ENCODE results near the gene APAF1. TPM values are rescaled to one million over a fixed set of nuclear protein-coding genes. Genes with fewer than 3 reads are reported as not detected.

APAF1 gene
- polyA plus RNA-seq, 4 donors, result 8.1 to 20.5 (median 8.7) TPM

DNA sequence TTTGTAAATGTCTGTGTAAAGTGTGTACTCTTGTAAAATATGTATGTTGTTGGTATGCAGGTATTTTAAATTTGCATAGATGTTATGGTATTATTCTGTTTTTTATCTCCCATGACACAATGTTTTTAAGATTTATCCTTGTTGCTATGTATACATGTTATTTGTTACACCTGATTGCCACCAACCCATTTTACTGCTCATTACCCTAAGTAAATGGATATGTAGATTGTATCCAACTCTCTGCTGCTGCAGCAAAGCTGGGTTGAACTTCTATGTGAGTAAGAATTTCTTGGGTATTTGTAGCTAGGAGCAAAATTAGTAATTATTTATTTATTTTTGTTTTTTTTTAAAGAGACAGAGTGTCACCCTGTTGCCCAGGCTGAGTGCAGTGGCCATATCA is 6.2 kb downstream of the APAF1 start:
- Histone ChIP-seq H3K36me3 (ENCODE audit: control insufficient read depth in 3 of 3, insufficient read depth in 2 of 3, low read depth in 1 of 3, low read length in 3 of 3) (peaks cover 4 to 18% (median 5%) of the 10 kb centered on the region in 3 donors), H3K4me3 (ENCODE audit: low read depth in 1 of 3, low read length in 3 of 3) (no peak overlapping the region), H3K27me3 (ENCODE audit: control insufficient read depth in 3 of 3, insufficient read depth in 3 of 3, low read length in 3 of 3) (no peaks in the 10 kb centered on the region), H3K4me1 (ENCODE audit: control insufficient read depth in 3 of 3, insufficient read depth in 2 of 3, low read depth in 1 of 3, low read length in 2 of 3) (peaks cover 0 to 4% (median 1%) of the 10 kb centered on the region in 3 donors), H3K27ac (ENCODE audit: low read depth in 1 of 3, low read length in 2 of 3) (no peak overlapping the region), H3K9me3 (ENCODE audit: control insufficient read depth in 2 of 2, insufficient read depth in 1 of 2, low read depth in 1 of 2, low read length in 1 of 2) (no peaks in the 10 kb centered on the region)
- FAIRE-seq (no peak), DNase-seq (no peak)

DNA sequence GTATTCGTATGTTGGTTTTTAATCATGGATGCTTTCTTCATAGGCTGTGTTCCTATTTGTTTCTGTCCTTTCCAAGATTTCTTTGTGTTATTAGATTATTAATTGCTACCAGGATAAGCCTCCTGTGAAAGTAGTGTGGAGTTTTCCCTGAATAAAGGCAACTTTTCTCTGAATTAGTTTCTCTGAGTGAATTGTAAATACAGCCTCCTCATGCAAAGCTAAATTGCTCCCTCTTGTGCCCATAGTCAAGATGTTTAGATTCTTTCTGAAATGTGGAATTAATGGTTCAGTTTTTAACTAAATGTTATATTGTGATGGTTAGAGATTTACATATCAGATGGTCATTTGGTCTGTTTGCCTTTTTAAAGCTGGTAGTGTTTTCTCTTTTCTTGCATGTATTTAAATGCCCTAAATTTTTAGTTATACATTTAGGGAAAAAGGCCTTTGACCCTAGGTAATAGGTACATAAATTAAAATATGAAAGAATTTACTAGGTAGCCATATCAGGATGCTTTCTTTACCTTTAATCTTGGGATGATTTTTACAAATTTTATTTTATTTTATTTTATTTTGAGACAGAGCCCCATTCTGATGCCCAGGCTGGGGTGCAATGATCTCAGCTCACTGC is 8.9 kb downstream of the APAF1 start:
- H3K4me3 ChIP-seq (ENCODE audit: low read depth in 1 of 3, low read length in 3 of 3), result no peak overlapping the region
- no peaks in the 10 kb centered on the region for H3K9me3 ChIP-seq (ENCODE audit: control insufficient read depth in 2 of 2, insufficient read depth in 1 of 2, low read depth in 1 of 2, low read length in 1 of 2)
- no peaks in the 10 kb centered on the region for H3K27me3 ChIP-seq (ENCODE audit: control insufficient read depth in 3 of 3, insufficient read depth in 3 of 3, low read length in 3 of 3)
- WGBS, 3 donors, result 93 to 94% (median 94%) methylated on average over 1 of the region's 1 CpG
- FAIRE-seq, result peak; percentile 26
- H3K36me3 ChIP-seq (ENCODE audit: control insufficient read depth in 3 of 3, insufficient read depth in 2 of 3, low read depth in 1 of 3, low read length in 3 of 3), result peaks cover 10 to 18% (median 11%) of the 10 kb centered on the region in 3 donors
- H3K27ac ChIP-seq (ENCODE audit: low read depth in 1 of 3, low read length in 2 of 3), result no peak overlapping the region
- DNase-seq, result peak; percentile 56 to 72
- H3K4me1 ChIP-seq (ENCODE audit: control insufficient read depth in 3 of 3, insufficient read depth in 2 of 3, low read depth in 1 of 3, low read length in 2 of 3), result no peaks in the 10 kb centered on the region

DNA sequence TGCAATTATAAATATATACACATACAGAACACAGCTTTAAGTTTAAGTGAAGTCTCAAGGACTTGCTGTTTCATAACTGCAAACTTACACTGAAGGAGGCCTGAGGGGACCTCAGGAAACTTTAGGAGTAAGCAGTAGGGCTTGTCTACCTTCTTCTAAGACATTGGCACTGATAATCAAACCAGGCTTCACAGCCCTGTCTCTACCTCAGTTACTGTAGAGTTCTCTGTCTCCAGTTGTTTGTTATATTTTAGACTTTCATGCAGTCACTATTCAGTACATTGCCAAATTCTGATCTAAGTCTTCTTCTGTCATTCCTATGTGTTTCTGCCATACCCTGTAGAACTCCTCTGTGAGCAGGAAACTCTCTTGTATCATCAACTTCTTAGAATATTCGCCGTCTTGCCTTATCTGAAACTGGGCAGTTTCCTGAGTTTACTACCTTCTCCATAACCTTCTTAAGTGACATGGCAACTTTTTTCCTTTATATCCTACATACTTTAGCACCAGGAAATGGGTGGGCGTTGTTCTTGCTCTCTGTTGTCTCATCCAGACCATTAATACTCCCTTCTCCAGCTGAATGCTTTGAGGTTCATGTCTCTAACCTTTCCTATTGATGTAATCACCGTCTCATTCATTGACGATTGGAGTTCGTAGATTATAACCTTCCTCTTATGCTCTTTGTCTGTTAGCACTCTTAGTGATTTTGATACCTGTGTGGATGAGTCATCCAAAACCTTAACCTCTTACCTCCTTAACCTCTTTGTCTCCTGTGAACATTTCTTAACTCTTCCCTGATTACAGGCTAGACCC is 11.4 kb downstream of the APAF1 start:
- DNase-seq (peak; percentile 19 to 31), FAIRE-seq (no peak)
- 34 to 55% (median 37%) methylated on average over 6 of the region's 6 CpGs for WGBS, 3 donors

DNA sequence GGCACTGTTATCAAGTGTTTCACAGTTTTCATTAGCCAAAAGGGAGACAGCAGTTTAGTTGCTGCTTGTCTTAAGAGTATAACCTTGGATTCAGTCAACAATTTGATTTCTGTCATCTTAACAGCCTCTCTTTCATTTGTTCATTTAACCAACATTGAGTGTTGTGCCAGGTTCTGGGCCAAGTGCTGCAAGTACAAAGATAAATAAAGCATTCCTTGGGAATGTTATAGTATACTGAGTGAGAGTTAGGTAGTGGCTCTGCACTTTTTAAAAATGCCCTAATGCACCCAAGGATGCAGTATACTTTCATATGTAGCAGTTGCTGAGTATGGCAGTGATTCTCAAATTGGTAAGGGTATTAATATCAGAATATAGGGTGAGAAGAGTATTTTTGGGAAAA is 15.4 kb downstream of the APAF1 start:
- peaks cover 10 to 34% (median 15%) of the 10 kb centered on the region in 3 donors for H3K36me3 ChIP-seq (ENCODE audit: control insufficient read depth in 3 of 3, insufficient read depth in 2 of 3, low read depth in 1 of 3, low read length in 3 of 3)
- no peaks in the 10 kb centered on the region for H3K27me3 ChIP-seq (ENCODE audit: control insufficient read depth in 3 of 3, insufficient read depth in 3 of 3, low read length in 3 of 3)
- FAIRE-seq, result no peak
- no peaks in the 10 kb centered on the region for H3K4me1 ChIP-seq (ENCODE audit: control insufficient read depth in 3 of 3, insufficient read depth in 2 of 3, low read depth in 1 of 3, low read length in 2 of 3)
- DNase-seq, result no peak
- no peak overlapping the region for H3K4me3 ChIP-seq (ENCODE audit: low read depth in 1 of 3, low read length in 3 of 3)
- no peaks in the 10 kb centered on the region for H3K9me3 ChIP-seq (ENCODE audit: control insufficient read depth in 2 of 2, insufficient read depth in 1 of 2, low read depth in 1 of 2, low read length in 1 of 2)
- no peak overlapping the region for H3K27ac ChIP-seq (ENCODE audit: low read depth in 1 of 3, low read length in 2 of 3)

More for the DNA sequence above, 11.4 kb downstream of the APAF1 start:
- H3K36me3 ChIP-seq (ENCODE audit: control insufficient read depth in 3 of 3, insufficient read depth in 2 of 3, low read depth in 1 of 3, low read length in 3 of 3), result peaks cover 9 to 31% (median 15%) of the 10 kb centered on the region in 3 donors
- H3K9me3 ChIP-seq (ENCODE audit: control insufficient read depth in 2 of 2, insufficient read depth in 1 of 2, low read depth in 1 of 2, low read length in 1 of 2), result no peaks in the 10 kb centered on the region
- H3K27ac ChIP-seq (ENCODE audit: low read depth in 1 of 3, low read length in 2 of 3), result no peak overlapping the region
- H3K4me3 ChIP-seq (ENCODE audit: low read depth in 1 of 3, low read length in 3 of 3), result no peak overlapping the region
- H3K4me1 ChIP-seq (ENCODE audit: control insufficient read depth in 3 of 3, insufficient read depth in 2 of 3, low read depth in 1 of 3, low read length in 2 of 3), result no peaks in the 10 kb centered on the region
- H3K27me3 ChIP-seq (ENCODE audit: control insufficient read depth in 3 of 3, insufficient read depth in 3 of 3, low read length in 3 of 3), result no peaks in the 10 kb centered on the region

DNA sequence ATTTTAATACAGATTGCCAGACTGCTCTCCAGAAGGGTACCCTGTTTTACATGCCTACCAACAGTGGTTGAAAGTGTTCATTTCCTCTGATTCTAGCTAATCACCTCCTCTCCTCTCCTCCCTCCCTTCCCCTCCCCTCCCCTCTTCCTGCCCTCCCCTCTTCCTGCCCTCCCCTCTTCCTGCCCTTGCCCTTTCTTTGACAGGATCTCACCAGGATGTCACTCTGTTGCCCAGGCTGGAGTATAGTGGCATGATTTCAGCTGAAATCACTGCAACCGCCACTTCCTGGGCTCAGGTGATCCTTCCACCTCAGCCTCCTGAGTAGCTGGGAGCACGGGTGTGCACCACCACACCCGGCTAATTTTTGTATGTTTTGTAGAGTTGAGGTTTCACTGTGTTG is 24.7 kb downstream of the APAF1 start:
- Histone ChIP-seq H3K27me3 (ENCODE audit: control insufficient read depth in 3 of 3, insufficient read depth in 3 of 3, low read length in 3 of 3) (no peaks in the 10 kb centered on the region), H3K9me3 (ENCODE audit: control insufficient read depth in 2 of 2, insufficient read depth in 1 of 2, low read depth in 1 of 2, low read length in 1 of 2) (no peaks in the 10 kb centered on the region), H3K27ac (ENCODE audit: low read depth in 1 of 3, low read length in 2 of 3) (no peak overlapping the region), H3K4me1 (ENCODE audit: control insufficient read depth in 3 of 3, insufficient read depth in 2 of 3, low read depth in 1 of 3, low read length in 2 of 3) (no peaks in the 10 kb centered on the region), H3K4me3 (ENCODE audit: low read depth in 1 of 3, low read length in 3 of 3) (no peak overlapping the region), H3K36me3 (ENCODE audit: control insufficient read depth in 3 of 3, insufficient read depth in 2 of 3, low read depth in 1 of 3, low read length in 3 of 3) (peaks cover 0 to 22% (median 3%) of the 10 kb centered on the region in 3 donors)
- 89 to 95% (median 95%) methylated on average over 3 of the region's 3 CpGs for WGBS, 3 donors
- no peak for FAIRE-seq
- DNase-seq, result no peak

DNA sequence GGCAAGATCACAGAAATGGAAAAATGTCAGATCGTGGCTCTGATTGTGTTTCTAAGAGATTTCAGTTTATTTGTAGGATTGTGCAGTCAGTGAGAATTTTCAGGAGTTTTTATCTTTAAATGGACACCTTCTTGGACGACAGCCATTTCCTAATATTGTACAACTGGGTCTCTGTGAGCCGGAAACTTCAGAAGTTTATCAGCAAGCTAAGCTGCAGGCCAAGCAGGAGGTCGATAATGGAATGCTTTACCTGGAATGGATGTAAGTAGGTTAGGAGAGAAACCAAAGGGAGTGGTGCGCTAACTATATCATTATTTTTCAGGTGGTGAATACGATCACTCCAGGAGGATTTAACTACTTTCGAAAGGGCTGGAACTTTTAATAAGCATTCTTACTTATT is 26.4 kb downstream of the APAF1 start:
- H3K36me3 ChIP-seq (ENCODE audit: control insufficient read depth in 3 of 3, insufficient read depth in 2 of 3, low read depth in 1 of 3, low read length in 3 of 3), result peaks cover 0 to 20% (median 3%) of the 10 kb centered on the region in 3 donors
- H3K4me3 ChIP-seq (ENCODE audit: low read depth in 1 of 3, low read length in 3 of 3), result no peak overlapping the region
- FAIRE-seq, result no peak
- H3K4me1 ChIP-seq (ENCODE audit: control insufficient read depth in 3 of 3, insufficient read depth in 2 of 3, low read depth in 1 of 3, low read length in 2 of 3), result no peaks in the 10 kb centered on the region
- H3K27ac ChIP-seq (ENCODE audit: low read depth in 1 of 3, low read length in 2 of 3), result peak overlapping the region in 1 of 3 donors; percentile 38
- H3K9me3 ChIP-seq (ENCODE audit: control insufficient read depth in 2 of 2, insufficient read depth in 1 of 2, low read depth in 1 of 2, low read length in 1 of 2), result no peaks in the 10 kb centered on the region
- H3K27me3 ChIP-seq (ENCODE audit: control insufficient read depth in 3 of 3, insufficient read depth in 3 of 3, low read length in 3 of 3), result no peaks in the 10 kb centered on the region
- peak in 1 of 2 donors; percentile 7 for DNase-seq
- 24 to 60% (median 45%) methylated on average over 7 of the region's 7 CpGs for WGBS, 3 donors

DNA sequence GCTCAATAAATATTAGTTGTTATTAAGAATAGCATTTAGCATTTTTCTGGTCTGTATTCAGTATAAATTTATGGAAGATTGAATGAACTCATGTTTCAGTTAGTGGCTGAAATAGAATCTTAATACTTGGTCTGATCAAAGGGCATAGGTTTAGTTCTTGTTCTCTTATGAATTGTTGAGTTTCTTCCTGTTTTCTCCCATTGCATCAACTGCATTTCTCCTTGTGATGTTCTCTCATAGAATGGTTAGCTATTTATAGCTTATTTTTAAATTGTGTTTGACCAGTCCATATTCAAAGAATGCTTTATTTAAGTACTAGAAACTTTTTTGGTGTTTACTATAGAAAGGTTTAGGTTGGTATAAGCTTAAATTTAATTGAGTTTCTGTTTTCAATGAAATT is 29.8 kb downstream of the APAF1 start:
- Histone ChIP-seq H3K27me3 (ENCODE audit: control insufficient read depth in 3 of 3, insufficient read depth in 3 of 3, low read length in 3 of 3) (no peaks in the 10 kb centered on the region), H3K4me3 (ENCODE audit: low read depth in 1 of 3, low read length in 3 of 3) (no peak overlapping the region), H3K36me3 (ENCODE audit: control insufficient read depth in 3 of 3, insufficient read depth in 2 of 3, low read depth in 1 of 3, low read length in 3 of 3) (peaks cover 6 to 32% (median 14%) of the 10 kb centered on the region in 3 donors), H3K4me1 (ENCODE audit: control insufficient read depth in 3 of 3, insufficient read depth in 2 of 3, low read depth in 1 of 3, low read length in 2 of 3) (no peaks in the 10 kb centered on the region), H3K9me3 (ENCODE audit: control insufficient read depth in 2 of 2, insufficient read depth in 1 of 2, low read depth in 1 of 2, low read length in 1 of 2) (no peaks in the 10 kb centered on the region), H3K27ac (ENCODE audit: low read depth in 1 of 3, low read length in 2 of 3) (no peak overlapping the region)
- no peak for FAIRE-seq
- no peak for DNase-seq

DNA sequence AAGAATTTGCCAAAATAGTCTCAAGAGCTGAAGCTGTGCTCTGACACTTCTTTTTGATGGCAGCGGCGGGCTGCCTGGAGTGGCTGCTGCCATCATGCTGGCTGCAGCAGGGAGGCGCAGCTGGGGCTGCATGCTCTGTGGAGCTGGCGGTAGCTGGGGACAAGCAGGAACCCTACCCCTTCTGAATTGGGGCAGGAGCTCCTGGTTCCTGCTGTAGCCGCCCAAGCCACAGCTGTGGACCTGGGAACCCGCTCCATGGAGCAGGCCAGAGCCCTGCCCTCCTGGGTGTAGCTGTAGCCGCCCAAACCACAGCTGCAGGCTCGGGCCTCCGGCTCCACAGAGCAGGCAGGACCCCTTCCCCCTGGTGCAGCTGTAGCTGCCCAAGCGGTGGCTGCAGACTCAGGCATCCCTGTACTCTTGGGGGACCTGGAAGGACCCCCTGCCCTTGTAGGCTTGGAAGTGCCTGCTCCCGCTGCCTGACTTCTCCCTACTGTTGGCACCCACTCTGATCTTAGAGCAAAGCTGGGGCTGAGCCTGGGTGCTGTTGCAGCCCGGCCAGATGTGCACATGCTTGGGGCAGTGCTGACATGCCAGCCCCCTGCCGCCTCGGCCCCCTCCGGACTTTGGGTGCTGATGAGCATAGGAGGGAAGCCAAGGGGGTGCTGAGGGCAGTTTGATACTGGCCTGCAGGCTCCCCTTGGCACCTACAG is 33.3 kb downstream of the APAF1 start:
- Histone ChIP-seq H3K4me3 (ENCODE audit: low read depth in 1 of 3, low read length in 3 of 3) (no peak overlapping the region), H3K27ac (ENCODE audit: low read depth in 1 of 3, low read length in 2 of 3) (no peak overlapping the region), H3K9me3 (ENCODE audit: control insufficient read depth in 2 of 2, insufficient read depth in 1 of 2, low read depth in 1 of 2, low read length in 1 of 2) (no peaks in the 10 kb centered on the region), H3K27me3 (ENCODE audit: control insufficient read depth in 3 of 3, insufficient read depth in 3 of 3, low read length in 3 of 3) (no peaks in the 10 kb centered on the region), H3K4me1 (ENCODE audit: control insufficient read depth in 3 of 3, insufficient read depth in 2 of 3, low read depth in 1 of 3, low read length in 2 of 3) (no peaks in the 10 kb centered on the region), H3K36me3 (ENCODE audit: control insufficient read depth in 3 of 3, insufficient read depth in 2 of 3, low read depth in 1 of 3, low read length in 3 of 3) (peaks cover 11 to 29% (median 27%) of the 10 kb centered on the region in 3 donors)
- 93 to 97% (median 93%) methylated on average over 14 to 15 of the region's 15 CpGs for WGBS, 3 donors
- DNase-seq (no peak), FAIRE-seq (no peak)

Measured in small intestine (tissue), 7 donors.